GM18868 (cell line): ENCODE results near the gene NOS1AP.
"Not testable (repeated sequence)": the region's sequence is repeated elsewhere in the genome, so short reads cannot be mapped to it uniquely, and the experiment has no call there.

ENCODE experiments used
- ATAC-seq: cut with Tn5 transposase; IDR thresholded peaks from one replicate; pipeline ENCODE4 v1.9.1; 2021; ENCODE audit warnings: mild to moderate bottlenecking, moderate library complexity; ENCODE audit not compliant: unreplicated experiment

Gene NOS1AP

GRCh38 chr1:162161916-162162550, 92.5 kb downstream of the NOS1AP start:
- ATAC-seq, result no peak

GRCh38 chr1:162165528-162165927, 96.0 kb downstream of the NOS1AP start:
- no peak for ATAC-seq

- no peak for ATAC-seq
These were observed 97.6 kb downstream of the NOS1AP start for GRCh38 chr1:162166917-162167615.

- ATAC-seq, result no peak
These were observed 98.8 kb downstream of the NOS1AP start for GRCh38 chr1:162168261-162168660.

GRCh38 chr1:162169031-162169790, 99.7 kb downstream of the NOS1AP start:
- ATAC-seq, result no peak

- no peak for ATAC-seq
These were observed 101.6 kb downstream of the NOS1AP start for GRCh38 chr1:162171111-162171510.

- ATAC-seq, result no peak
These were observed 103.0 kb downstream of the NOS1AP start for GRCh38 chr1:162172311-162173102.

GRCh38 chr1:162173607-162174006, 104.1 kb downstream of the NOS1AP start:
- ATAC-seq, result not testable (repeated sequence)

GRCh38 chr1:162174027-162174426, 104.5 kb downstream of the NOS1AP start:
- not testable (repeated sequence) for ATAC-seq

GRCh38 chr1:162175379-162176081, 106.0 kb downstream of the NOS1AP start:
- ATAC-seq, result no peak

- no peak for ATAC-seq
These were observed 107.6 kb downstream of the NOS1AP start for GRCh38 chr1:162177126-162177525.

GRCh38 chr1:162178432-162178831, 108.9 kb downstream of the NOS1AP start:
- ATAC-seq, result no peak

GRCh38 chr1:162179121-162179520, 109.6 kb downstream of the NOS1AP start:
- no peak for ATAC-seq

GRCh38 chr1:162180813-162181212, 111.3 kb downstream of the NOS1AP start:
- no peak for ATAC-seq

GRCh38 chr1:162182090-162182489, 112.6 kb downstream of the NOS1AP start:
- no peak for ATAC-seq

GRCh38 chr1:162185314-162186025, 116.0 kb downstream of the NOS1AP start:
- ATAC-seq, result no peak

GRCh38 chr1:162186026-162186374, 116.5 kb downstream of the NOS1AP start:
- no peak for ATAC-seq

- no peak for ATAC-seq
These were observed 116.9 kb downstream of the NOS1AP start for GRCh38 chr1:162186406-162186805.

- ATAC-seq, result no peak
These were observed 118.3 kb downstream of the NOS1AP start for GRCh38 chr1:162187687-162188276.

GRCh38 chr1:162189345-162189744, 119.9 kb downstream of the NOS1AP start:
- ATAC-seq, result no peak
